Superior temporal gyrus (tissue), 1 donor: ENCODE results near the gene B3GNT7.
"Not testable (repeated sequence)": the region's sequence is repeated elsewhere in the genome, so short reads cannot be mapped to it uniquely, and the experiment has no call there.

Source experiments
- DNase-seq: peaks from one replicate; pipeline ENCODE4 v3.0.0-alpha.2; 2016; ENCODE audit errors: extremely low spot score

B3GNT7 gene

GRCh38 chr2:231395188-231396057 lies at the start of gene B3GNT7:
TSS of gene B3GNT7 (plus strand) at chr2:231395710. CDS start at chr2:231395804, 94 bp downstream.
- DNase-seq = no peak

GRCh38 chr2:231347081-231347480 lies 48.4 kb upstream of the B3GNT7 start:
- DNase-seq = no peak

- DNase-seq = no peak
Observed at GRCh38 chr2:231347638-231348037, 47.9 kb upstream of the B3GNT7 start.

- DNase-seq = no peak
Observed at GRCh38 chr2:231348173-231348572, 47.3 kb upstream of the B3GNT7 start.

GRCh38 chr2:231348704-231349373 lies 46.7 kb upstream of the B3GNT7 start:
- peak; percentile 90 for DNase-seq

- not testable (repeated sequence) for DNase-seq
Observed at GRCh38 chr2:231349374-231349735, 46.2 kb upstream of the B3GNT7 start.

- no peak for DNase-seq
Observed at GRCh38 chr2:231351648-231352047, 43.9 kb upstream of the B3GNT7 start.

GRCh38 chr2:231353469-231353868 lies 42.0 kb upstream of the B3GNT7 start:
- DNase-seq = no peak

GRCh38 chr2:231355508-231356465 lies 39.7 kb upstream of the B3GNT7 start:
- no peak for DNase-seq

- no peak for DNase-seq
Observed at GRCh38 chr2:231356466-231356844, 39.1 kb upstream of the B3GNT7 start.

GRCh38 chr2:231357048-231357447 lies 38.5 kb upstream of the B3GNT7 start:
- no peak for DNase-seq

GRCh38 chr2:231357931-231358330 lies 37.6 kb upstream of the B3GNT7 start:
- DNase-seq = no peak

- DNase-seq = no peak
Observed at GRCh38 chr2:231359441-231359840, 36.1 kb upstream of the B3GNT7 start.

GRCh38 chr2:231359948-231360347 lies 35.6 kb upstream of the B3GNT7 start:
- no peak for DNase-seq

GRCh38 chr2:231360401-231360800 lies 35.1 kb upstream of the B3GNT7 start:
- no peak for DNase-seq

GRCh38 chr2:231360881-231361371 lies 34.6 kb upstream of the B3GNT7 start:
- no peak for DNase-seq

- no peak for DNase-seq
Observed at GRCh38 chr2:231361701-231362554, 33.6 kb upstream of the B3GNT7 start.

- DNase-seq = no peak
Observed at GRCh38 chr2:231362555-231363184, 32.8 kb upstream of the B3GNT7 start.

- DNase-seq = no peak
Observed at GRCh38 chr2:231364061-231364460, 31.4 kb upstream of the B3GNT7 start.
